NB4 (cell line): Measurements from ENCODE around the gene BTAF1.

ENCODE experiments used
- DNase-seq: peaks from one replicate; pipeline ENCODE4 v3.0.0; 2010; ENCODE audit warnings: low read depth
- H3K4me3 ChIP-seq: one replicate; pipeline ENCODE4 v1.5.1; 2011; ENCODE audit warnings: mild to moderate bottlenecking, low read depth, low read length, moderate library complexity
- MYC ChIP-seq: IDR thresholded peaks from 2 replicates; pipeline ENCODE4 v1.6.1; 2011; ENCODE audit warnings: low read depth, low read length
- POLR2A ChIP-seq: IDR thresholded peaks from 2 replicates; pipeline ENCODE4 v1.6.1; 2011; ENCODE audit warnings: mild to moderate bottlenecking; ENCODE audit not compliant: insufficient read length; ENCODE audit errors: extremely low read depth
- TF ChIP-seq, protein P1 (sequence below): IDR thresholded peaks from one replicate; pipeline ENCODE4 v1.5.1; 2012; ENCODE audit warnings: low read depth, low read length
- TF ChIP-seq, protein P2 (sequence below): IDR thresholded peaks from 2 replicates; pipeline ENCODE4 v1.6.1; 2011; ENCODE audit warnings: low read depth, low read length

BTAF1 gene

DNA sequence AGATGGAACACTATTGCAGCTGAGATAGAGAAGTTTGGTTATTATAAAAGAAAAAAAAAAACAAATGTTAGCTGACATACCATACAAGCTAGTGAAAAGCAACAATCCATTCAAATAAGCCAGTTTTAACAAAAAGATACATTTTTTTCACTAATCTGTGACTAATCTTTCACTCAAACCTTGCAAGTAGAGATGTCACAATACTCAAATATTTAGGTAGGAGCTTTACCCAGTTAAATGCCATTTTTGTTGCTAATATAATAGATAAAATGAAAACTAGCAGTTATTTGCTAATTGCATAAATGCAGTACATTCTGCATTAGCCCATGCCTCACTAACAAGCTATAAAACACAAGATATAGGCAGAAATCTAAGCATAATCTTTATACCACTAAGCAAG lies 123.6 kb downstream of the BTAF1 start:
- no peak for DNase-seq
- no peak overlapping the region for H3K4me3 ChIP-seq
- no peak for TF ChIP-seq POLR2A
- no peak for TF ChIP-seq MYC
- TF ChIP-seq, protein P1, sequence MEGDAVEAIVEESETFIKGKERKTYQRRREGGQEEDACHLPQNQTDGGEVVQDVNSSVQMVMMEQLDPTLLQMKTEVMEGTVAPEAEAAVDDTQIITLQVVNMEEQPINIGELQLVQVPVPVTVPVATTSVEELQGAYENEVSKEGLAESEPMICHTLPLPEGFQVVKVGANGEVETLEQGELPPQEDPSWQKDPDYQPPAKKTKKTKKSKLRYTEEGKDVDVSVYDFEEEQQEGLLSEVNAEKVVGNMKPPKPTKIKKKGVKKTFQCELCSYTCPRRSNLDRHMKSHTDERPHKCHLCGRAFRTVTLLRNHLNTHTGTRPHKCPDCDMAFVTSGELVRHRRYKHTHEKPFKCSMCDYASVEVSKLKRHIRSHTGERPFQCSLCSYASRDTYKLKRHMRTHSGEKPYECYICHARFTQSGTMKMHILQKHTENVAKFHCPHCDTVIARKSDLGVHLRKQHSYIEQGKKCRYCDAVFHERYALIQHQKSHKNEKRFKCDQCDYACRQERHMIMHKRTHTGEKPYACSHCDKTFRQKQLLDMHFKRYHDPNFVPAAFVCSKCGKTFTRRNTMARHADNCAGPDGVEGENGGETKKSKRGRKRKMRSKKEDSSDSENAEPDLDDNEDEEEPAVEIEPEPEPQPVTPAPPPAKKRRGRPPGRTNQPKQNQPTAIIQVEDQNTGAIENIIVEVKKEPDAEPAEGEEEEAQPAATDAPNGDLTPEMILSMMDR: no peak
- TF ChIP-seq, protein P2, sequence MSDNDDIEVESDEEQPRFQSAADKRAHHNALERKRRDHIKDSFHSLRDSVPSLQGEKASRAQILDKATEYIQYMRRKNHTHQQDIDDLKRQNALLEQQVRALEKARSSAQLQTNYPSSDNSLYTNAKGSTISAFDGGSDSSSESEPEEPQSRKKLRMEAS: no peak

DNA sequence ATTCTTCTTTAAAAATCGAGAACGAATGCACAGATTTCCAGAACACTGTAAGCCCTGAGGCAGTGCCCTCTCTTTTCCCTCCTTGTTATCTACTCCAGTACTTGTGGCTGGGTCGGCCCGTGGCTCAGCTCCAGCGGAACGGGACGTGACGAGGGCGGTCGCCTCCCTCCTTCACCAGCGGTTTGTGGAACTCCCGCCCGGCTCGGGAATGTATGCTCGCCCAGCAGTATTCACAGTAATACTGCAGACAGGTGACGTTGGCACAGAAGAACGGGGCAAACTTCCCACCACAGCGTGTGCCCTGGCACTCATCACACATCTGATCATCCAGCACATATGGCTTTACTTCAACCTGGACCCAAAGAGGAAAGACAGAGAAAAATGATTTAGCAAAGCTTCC lies 128.5 kb downstream of the BTAF1 start:
- no peak for DNase-seq
- no peak overlapping the region for H3K4me3 ChIP-seq
- TF ChIP-seq MYC (no peak), POLR2A (no peak)
- TF ChIP-seq, protein P2: no peak
- TF ChIP-seq, protein P1: no peak

DNA sequence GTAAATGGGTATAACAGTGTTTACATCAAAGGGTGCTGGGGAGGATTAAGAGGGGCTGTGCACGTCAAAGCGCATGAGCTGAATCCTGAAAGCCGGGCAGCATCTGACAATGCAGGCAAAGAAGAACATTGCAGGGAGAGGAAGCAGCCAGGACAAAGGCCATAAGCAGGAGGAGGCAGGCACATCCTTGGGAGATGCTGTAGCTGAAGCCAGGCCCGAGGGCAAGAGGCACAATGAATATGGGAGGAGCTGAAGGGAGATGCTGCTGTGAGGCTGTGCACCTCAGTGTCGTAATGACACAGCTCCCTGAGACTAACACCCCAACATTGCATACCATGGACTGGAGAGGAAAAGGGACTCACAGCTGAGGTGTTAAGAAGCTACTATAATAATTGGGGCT lies 129.2 kb downstream of the BTAF1 start:
- H3K4me3 ChIP-seq: no peak overlapping the region
- no peak for DNase-seq
- TF ChIP-seq, protein P1: no peak
- no peak for TF ChIP-seq MYC

DNA sequence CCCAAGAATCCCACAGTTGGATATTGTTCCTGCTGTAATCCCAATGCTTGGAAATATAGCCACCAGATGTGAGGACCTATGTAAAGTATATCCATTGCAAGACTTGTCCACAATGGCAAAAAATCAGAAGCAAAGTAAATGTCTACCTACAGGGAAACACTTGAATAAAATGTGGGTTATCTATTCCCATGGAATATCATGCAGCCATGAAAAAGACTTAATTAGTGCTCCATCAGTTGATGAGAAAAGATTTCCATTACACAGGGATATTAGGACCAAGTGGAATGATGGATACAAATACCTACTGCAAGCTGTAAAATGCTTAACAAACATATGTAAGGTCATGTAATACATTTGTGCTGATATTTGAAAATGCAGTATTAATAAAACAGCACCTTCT lies 131.2 kb downstream of the BTAF1 start:
- no peak for DNase-seq
- no peak overlapping the region for H3K4me3 ChIP-seq
- TF ChIP-seq, protein P2: no peak
- TF ChIP-seq MYC (no peak), POLR2A (no peak)
- TF ChIP-seq, protein P1: no peak

DNA sequence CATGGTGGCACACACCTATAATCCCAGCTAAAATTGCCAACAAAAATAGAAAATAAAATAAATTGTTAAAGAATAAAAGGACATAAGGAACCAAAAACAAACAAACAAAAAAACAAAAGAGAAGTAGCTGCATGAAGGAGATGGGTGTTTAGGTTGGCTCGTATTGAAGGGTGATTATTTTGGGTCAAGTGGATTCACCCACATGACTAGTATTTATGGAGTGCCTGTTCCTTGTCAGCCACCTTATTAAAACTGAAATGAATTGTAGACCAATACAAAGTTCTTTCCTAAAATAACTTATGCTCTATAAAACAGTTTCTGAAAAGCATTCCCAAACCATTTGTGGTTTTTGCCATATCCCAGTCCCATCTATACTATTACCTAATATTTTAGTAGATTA lies 138.7 kb downstream of the BTAF1 start:
- DNase-seq: no peak
- TF ChIP-seq, protein P1: no peak
- no peak for TF ChIP-seq MYC
- TF ChIP-seq, protein P2: no peak
- no peak for TF ChIP-seq POLR2A
- no peak overlapping the region for H3K4me3 ChIP-seq

DNA sequence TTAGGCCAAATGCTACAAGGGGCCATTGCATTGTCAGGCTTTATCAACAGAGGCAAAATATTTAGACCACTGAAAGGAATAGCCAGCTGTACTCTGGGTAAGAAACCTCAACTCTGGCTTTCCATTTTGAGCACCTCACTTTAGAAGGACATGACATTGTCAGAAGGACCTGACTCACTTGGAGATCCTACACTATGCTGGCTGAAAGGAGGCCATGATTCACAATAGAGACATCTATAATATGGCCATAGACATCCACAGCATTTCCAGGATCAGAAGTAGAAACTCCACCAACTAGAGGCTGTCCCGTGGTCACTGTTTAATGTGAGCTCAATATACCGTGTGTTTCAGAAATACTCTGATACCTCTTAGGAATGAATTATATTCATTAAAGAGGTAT lies 140.9 kb downstream of the BTAF1 start:
- DNase-seq: no peak
- TF ChIP-seq MYC (no peak), POLR2A (no peak)
- TF ChIP-seq, protein P2: no peak
- TF ChIP-seq, protein P1: no peak

More for the DNA sequence above, 140.9 kb downstream of the BTAF1 start:
- H3K4me3 ChIP-seq: no peak overlapping the region
